ENCODE data around the gene PRDM2.

Gene PRDM2

DNA sequence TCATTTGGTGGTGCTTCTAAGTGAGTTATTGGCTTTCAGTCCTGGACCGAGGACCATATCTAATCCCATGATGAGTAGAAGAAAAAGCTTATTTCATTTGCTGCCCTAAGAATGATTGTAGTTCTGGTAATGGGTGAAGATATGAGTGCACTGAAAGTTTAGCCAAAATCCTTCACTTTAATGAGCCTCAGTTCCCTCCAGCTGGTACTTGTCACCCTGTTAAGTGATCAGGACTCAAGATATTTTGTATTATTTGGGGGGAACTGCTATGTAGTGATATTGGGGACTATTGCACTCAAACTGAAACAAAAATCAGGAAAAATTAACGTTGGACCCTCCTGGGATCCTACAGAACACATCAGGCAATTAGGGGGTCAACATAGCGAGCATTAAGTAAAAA is 165.9 kb downstream of the PRDM2 start:
- no peak for DNase-seq

DNA sequence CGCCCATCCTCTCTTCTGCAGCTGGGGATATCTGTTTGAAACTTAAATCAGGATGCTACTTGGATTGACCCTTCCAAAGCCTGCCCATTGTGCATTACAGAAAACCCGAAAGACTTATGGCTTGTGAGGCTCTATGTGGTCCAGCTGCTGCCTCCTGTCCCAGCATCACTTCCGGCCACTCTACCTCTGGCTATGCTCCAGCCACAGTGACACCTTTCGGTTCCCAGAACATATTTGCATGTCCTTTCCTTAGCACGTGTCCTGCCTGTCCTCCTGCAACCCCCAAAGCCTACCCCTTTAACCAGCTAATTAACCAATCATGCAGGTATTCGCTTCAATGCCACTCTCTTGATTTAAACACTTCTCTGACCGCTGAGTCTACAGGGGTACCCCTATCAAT is 167.6 kb downstream of the PRDM2 start:
- no peak for DNase-seq

DNA sequence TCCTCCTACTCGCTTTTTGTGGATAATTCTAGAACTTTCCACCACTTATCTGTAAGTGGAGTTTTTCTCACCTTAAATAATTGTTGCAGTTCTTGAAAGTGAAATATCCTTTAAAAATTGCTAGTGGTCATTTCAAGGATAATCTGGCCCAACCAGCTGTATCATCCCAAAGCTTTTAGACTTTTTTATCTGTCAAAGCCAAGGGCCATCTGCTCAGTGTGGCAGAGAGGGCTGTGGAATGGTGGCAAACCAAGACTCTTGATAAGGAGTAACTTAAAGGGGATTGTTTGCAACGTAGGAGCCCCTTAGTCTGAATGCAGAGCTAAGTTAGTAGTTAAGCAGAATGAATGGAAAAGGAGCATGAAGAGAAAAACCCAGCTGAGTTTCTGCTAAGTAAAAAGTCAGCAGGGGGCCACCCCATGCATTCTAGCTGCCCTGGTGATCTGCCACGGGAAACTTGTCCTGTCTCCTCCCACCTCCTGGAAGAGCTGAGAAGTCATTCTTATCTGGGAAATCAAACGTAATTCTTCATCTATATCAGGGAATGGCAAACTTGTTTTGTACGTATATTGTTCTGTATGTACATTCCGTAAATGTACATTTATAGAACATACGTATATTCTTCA is 169.3 kb downstream of the PRDM2 start:
- DNase-seq, result no peak

DNA sequence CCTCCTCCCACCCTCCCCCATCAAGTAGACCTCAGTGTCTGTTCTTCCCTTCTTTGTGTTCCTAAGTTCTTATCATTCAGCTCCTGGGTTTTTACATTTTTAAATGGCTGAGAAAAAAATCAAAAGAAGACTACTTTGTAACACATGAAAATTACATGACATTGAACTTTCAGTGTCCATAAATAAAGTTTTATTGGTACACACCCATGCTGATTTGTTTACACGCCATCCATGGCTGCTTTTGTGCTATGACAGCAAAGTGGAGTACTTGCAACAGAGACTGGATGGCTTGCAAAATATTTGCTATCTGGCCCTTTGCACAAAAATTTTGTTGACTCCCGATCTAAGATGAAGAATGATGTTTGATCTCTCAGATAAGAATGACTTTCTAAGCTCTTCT is 171.4 kb downstream of the PRDM2 start:
- no peak for DNase-seq

DNA sequence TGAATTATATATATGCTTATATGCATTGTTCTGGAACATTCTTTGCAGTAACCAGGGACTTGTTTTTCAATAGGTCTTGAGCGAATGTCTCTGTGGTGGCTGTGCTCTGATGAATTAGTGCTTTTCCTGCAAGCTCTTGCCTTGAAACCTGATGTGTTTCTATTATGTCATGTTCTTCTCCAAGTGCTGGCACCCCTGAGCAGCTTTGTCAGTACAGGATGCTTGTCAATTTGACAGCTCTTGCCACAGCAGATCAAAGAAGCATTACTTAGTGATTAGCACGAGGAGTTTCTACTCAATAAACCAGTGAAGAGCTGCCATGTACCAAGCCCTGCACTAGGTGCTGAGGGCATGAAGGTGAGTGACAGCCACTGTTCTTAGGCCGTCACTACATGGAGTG is 171.9 kb downstream of the PRDM2 start:
- DNase-seq, result no peak

DNA sequence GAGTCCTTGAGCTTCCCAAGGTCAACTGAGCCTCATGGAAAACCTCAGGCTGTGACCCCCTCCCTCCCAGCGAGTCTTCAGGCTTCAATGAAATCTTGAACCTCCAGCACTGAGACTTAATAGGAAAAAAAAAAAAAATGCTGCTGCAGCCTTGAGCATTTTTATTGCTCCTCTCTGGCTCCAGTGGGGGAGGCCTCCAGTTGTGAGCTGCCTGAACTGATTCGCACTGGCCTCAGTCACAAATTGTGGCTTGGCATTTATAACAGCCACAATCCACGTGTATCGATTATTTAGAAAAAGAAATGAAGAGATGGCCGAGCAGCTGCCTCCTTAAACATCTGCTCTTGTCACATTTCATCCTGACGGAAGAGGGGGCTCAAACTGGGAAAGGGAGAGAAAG is 173.0 kb downstream of the PRDM2 start:
- DNase-seq, result no peak

All from CD4-positive, alpha-beta T cell treated with Interleukin-6 for 4 hours (primary cell).